IPS DF 4.7 (cell line): Measurements from ENCODE around the gene CTNNB1.
A peak's percentile ranks its signal among the peaks of the same experiment; 100 is the strongest.
"Not testable (repeated sequence)": the region's sequence is repeated elsewhere in the genome, so short reads cannot be mapped to it uniquely, and the experiment has no call there.

Source experiments
- DNase-seq: peaks from one replicate; pipeline ENCODE4 v3.0.0-alpha.2; 2013; ENCODE audit warnings: low spot score; ENCODE audit errors: extremely low read depth

CTNNB1 gene

DNA sequence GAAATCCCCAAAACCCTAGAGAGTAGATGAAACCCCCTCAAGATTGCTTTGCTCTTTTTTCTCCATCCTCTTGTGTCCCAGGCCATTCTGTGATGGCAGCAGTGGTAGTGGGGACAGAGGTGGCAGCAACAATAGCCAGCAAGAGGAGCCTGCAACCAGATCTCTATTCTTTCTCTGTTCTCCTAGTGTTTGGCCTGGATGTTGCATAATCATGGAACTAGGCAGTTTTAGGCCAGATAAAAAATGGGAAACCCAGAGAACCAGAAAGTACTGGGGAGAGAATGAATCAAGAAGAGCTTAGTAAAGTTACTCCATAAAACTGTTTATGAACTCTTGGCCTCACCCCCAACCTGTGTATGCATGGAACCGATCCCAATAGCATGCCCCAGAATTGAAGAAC lies 52.3 kb downstream of the CTNNB1 start:
- DNase-seq, result no peak

DNA sequence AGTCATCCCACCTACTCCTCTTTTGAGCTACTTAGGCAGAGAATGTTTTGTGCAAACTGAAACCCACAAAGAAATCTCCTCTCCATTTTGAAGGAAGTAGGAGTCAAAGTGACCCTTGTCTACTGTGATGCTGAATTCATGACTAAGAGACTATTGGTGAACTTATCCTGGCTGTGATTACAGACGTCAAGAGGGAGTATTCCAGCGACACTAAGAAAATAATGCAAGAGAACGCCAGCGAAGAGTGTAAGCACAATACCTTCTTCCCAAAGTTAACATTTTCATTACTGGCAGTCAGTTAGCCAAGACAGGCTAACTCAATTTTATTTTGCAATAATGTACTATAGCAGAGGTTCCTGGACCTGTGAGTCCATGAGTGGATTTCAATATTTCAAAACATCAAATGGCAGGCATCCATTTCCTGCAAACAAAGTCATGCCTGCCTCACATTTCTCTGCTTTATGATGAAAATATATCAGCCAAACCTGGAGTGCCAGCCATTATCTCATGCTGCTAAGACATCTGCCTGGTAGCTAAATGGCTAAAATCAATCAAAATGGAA lies 59.0 kb downstream of the CTNNB1 start:
- no peak for DNase-seq

GRCh38 chr3:41259449-41260062 lies 60.3 kb downstream of the CTNNB1 start:
- no peak for DNase-seq

DNA sequence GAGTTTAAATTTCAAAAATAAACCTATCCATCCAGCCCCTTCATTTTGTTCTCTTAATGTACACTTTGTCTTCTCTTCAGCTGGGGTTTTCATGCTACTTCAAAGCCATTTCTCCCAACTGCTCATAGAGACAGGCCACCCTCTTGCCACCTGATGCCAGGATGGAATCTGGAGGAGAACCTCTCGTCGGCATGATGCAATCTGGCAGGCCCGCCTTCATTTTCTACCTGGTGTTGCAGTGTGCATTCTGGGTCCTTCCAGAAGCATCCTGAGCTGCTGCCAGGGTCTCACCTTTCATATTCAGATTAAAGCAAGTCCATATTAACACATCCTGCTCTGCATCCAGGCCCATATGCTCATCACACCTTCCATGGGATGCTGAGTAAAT lies 60.8 kb downstream of the CTNNB1 start:
- no peak for DNase-seq

DNA sequence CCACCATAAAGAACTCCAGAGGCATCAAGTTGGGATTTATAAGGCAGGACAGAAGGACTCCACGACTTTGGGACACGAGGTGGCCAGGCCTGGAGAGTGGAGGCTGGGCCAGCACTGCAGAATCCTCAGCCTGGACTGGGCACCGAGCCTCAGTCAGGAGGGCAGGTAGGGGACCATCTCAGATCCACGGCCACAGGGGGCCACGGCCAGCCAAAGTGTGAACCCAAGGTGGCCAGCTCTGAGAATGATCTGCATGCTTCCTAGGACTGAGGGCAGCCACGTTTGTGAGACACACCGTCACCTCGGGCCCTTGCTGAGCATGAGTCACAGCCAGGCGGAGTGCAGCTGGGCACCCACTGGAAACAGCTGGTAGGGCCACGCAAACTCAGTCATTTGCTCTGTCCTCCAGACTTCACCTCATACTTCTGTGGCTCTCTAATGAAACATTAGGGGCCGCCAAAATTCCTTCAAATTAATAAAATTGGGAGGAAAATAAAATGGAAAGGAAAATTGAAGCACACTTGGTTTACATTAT lies 65.8 kb downstream of the CTNNB1 start:
- DNase-seq, result no peak

- no peak for DNase-seq
These were observed 66.5 kb downstream of the CTNNB1 start for GRCh38 chr3:41265823-41266273.

GRCh38 chr3:41267975-41268640 lies 68.8 kb downstream of the CTNNB1 start:
- DNase-seq, result no peak

GRCh38 chr3:41272667-41273066 lies 73.4 kb downstream of the CTNNB1 start:
- DNase-seq, result no peak

DNA sequence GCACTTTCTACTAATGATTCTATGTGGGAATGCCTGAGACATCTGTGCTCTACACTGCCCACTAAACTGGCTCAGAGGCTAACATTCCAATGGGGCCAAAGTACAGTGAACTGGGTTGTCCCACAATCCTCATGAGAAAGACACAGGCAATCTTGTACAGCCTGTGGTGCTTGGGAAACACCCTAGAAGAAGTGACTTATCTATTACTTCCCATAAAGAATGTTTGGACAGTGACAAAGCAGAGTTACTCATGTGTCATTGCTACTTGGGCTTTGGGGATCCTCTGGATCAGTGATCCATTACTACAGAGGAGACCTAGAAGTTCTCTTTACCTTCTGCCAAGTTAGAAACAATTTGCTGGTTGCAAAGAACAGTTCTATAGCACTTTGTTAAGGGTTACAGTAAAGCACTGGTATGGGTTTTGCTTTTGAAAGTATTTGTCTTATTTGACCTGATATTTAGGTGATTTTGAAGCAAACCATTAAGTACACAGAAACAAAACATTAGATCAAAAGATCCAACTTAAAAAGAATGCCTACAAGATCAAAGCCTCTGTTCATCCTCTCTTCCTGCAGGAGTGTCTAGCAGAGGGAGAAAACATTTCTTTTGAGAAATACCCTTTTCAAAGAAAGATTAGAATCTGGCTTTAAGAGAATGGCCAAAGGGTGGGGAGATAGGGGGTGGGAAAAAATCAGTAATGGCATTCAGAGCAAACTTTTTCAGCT lies 75.8 kb downstream of the CTNNB1 start:
- DNase-seq, result no peak

- no peak for DNase-seq
These were observed 76.9 kb downstream of the CTNNB1 start for GRCh38 chr3:41276191-41276590.

GRCh38 chr3:41277790-41278465 lies 78.6 kb downstream of the CTNNB1 start:
- DNase-seq, result peak; percentile 22

GRCh38 chr3:41284934-41285333 lies 85.6 kb downstream of the CTNNB1 start:
- not testable (repeated sequence) for DNase-seq

DNA sequence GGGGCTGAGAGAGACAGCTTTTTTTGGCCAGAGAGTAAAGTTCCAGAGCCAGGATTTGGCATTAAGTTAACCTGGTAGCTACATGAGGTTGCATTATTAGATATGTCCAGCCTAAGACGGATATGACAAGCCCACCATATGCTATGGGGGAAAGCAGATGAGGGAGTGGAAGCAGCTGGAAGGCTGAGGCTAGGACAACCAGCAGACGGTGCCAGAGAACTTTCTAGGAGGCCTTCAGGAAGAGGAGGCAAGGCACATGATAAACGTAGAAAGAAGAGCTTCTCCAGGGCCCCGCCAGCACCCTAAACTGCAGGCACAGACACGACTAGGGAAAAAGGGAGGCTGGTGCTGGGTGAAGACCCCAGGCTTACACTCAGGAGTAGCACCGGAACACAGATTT lies 87.0 kb downstream of the CTNNB1 start:
- no peak for DNase-seq

- no peak for DNase-seq
These were observed 89.5 kb downstream of the CTNNB1 start for GRCh38 chr3:41288785-41289184.
